NCI-H748 (cell line): ENCODE results near the gene PTRHD1.

Experiments used
- DNase-seq: peaks from one replicate; lab custom pipeline; 2025; ENCODE audit not compliant: unreplicated experiment; lab: John Stamatoyannopoulos, UW

The PTRHD1 gene

GRCh38 chr2:24830786-24831185 is 37.6 kb upstream of the PTRHD1 start:
- no peak for DNase-seq

- no peak for DNase-seq
Observed at GRCh38 chr2:24830351-24830750, 37.2 kb upstream of the PTRHD1 start.

GRCh38 chr2:24828238-24828996 is 35.2 kb upstream of the PTRHD1 start:
- no peak for DNase-seq

- peak; percentile 82 for DNase-seq
Observed at GRCh38 chr2:24827321-24828237, 34.4 kb upstream of the PTRHD1 start.

- DNase-seq: no peak
Observed at GRCh38 chr2:24826773-24827145, 33.6 kb upstream of the PTRHD1 start.

GRCh38 chr2:24825883-24826772 is 32.9 kb upstream of the PTRHD1 start:
- no peak for DNase-seq

- peak; percentile 27 for DNase-seq
Observed at GRCh38 chr2:24824966-24825882, 32.0 kb upstream of the PTRHD1 start.

GRCh38 chr2:24824071-24824588 is 30.9 kb upstream of the PTRHD1 start:
- DNase-seq: no peak

GRCh38 chr2:24822049-24822706 is 29.0 kb upstream of the PTRHD1 start:
- DNase-seq: no peak

- no peak for DNase-seq
Observed at GRCh38 chr2:24821433-24821891, 28.3 kb upstream of the PTRHD1 start.

GRCh38 chr2:24820598-24821432 is 27.6 kb upstream of the PTRHD1 start:
- DNase-seq: no peak

GRCh38 chr2:24820175-24820513 is 27.0 kb upstream of the PTRHD1 start:
- DNase-seq: no peak

GRCh38 chr2:24819442-24820174 is 26.4 kb upstream of the PTRHD1 start:
- no peak for DNase-seq

- no peak for DNase-seq
Observed at GRCh38 chr2:24818721-24819167, 25.6 kb upstream of the PTRHD1 start.

GRCh38 chr2:24816884-24817283 is 23.7 kb upstream of the PTRHD1 start:
- no peak for DNase-seq

- no peak for DNase-seq
Observed at GRCh38 chr2:24816404-24816803, 23.2 kb upstream of the PTRHD1 start.

GRCh38 chr2:24815171-24815570 is 22.0 kb upstream of the PTRHD1 start:
- no peak for DNase-seq

GRCh38 chr2:24814516-24814915 is 21.3 kb upstream of the PTRHD1 start:
- no peak for DNase-seq
